ENCODE data around the gene SLITRK2.

Gene SLITRK2

GRCh38 chrX:145817331-145818185 is at the start of gene SLITRK2:
Gene SLITRK2 (plus strand): TSS chrX:145817829. CDS start chrX:145822426, 4,597 bp downstream.
- no peak for DNase-seq

GRCh38 chrX:145773006-145773405 is 44.6 kb upstream of the SLITRK2 start:
- no peak for DNase-seq

- no peak for DNase-seq
These were observed 25.3 kb upstream of the SLITRK2 start for GRCh38 chrX:145792281-145792680.

GRCh38 chrX:145803508-145803907 is 14.1 kb upstream of the SLITRK2 start:
- no peak for DNase-seq

GRCh38 chrX:145813081-145813480 is 4.5 kb upstream of the SLITRK2 start:
- no peak for DNase-seq

GRCh38 chrX:145816601-145817315 is 871 bp upstream of the SLITRK2 start:
- DNase-seq, result no peak

- DNase-seq, result no peak
These were observed 821 bp downstream of the SLITRK2 start for GRCh38 chrX:145818186-145819113.

- no peak for DNase-seq
These were observed 3.2 kb downstream of the SLITRK2 start for GRCh38 chrX:145820825-145821224.

- no peak for DNase-seq
These were observed 3.8 kb downstream of the SLITRK2 start for GRCh38 chrX:145821291-145821897.

- no peak for DNase-seq
These were observed 4.4 kb downstream of the SLITRK2 start for GRCh38 chrX:145821898-145822571.

GRCh38 chrX:145823132-145823531 is 5.5 kb downstream of the SLITRK2 start:
- no peak for DNase-seq

GRCh38 chrX:145825896-145826295 is 8.3 kb downstream of the SLITRK2 start:
- no peak for DNase-seq

GRCh38 chrX:145826466-145826865 is 8.8 kb downstream of the SLITRK2 start:
- DNase-seq, result no peak

- DNase-seq, result no peak
These were observed 15.2 kb downstream of the SLITRK2 start for GRCh38 chrX:145832796-145833195.

GRCh38 chrX:145840531-145840930 is 22.9 kb downstream of the SLITRK2 start:
- no peak for DNase-seq

- DNase-seq, result no peak
These were observed 25.7 kb downstream of the SLITRK2 start for GRCh38 chrX:145843146-145843904.

- DNase-seq, result no peak
These were observed 27.3 kb downstream of the SLITRK2 start for GRCh38 chrX:145844886-145845285.

GRCh38 chrX:145848448-145848847 is 30.8 kb downstream of the SLITRK2 start:
- DNase-seq, result no peak

- DNase-seq, result no peak
These were observed 31.2 kb downstream of the SLITRK2 start for GRCh38 chrX:145848857-145849256.

GRCh38 chrX:145853181-145853580 is 35.6 kb downstream of the SLITRK2 start:
- DNase-seq, result no peak

GRCh38 chrX:145856181-145856580 is 38.6 kb downstream of the SLITRK2 start:
- no peak for DNase-seq
